Left lung (tissue), 10 donors: ENCODE results near the gene CDKN2AIPNL. TPM values are rescaled to one million over a fixed set of nuclear protein-coding genes. Genes with fewer than 3 reads are reported as not detected.
"Not testable (repeated sequence)": the region's sequence is repeated elsewhere in the genome, so short reads cannot be mapped to it uniquely, and the experiment has no call there.

Source experiments
- ATAC-seq: fragments of 200-7000 bp; cut with Tn5 transposase; one replicate; pipeline ENCODE4 v1.9.1; 2020; ENCODE audit warnings: moderate library complexity
- DNase-seq, 4 donors: peaks; one replicate each; pipeline ENCODE4 v3.0.0-alpha.2; 2013 to 2020
- H3K27ac ChIP-seq, 2 donors: fragments of 200-600 bp; sonication (generic) in 1 of 2; one replicate each; pipeline versions ENCODE4 v1.5.0 to v1.8.0; 2020 to 2021
- H3K27me3 ChIP-seq, 2 donors: fragments of 200-600 bp; sonication (generic) in 1 of 2; one replicate each; pipeline versions ENCODE4 v1.5.0 to v1.8.0; 2020 to 2021
- H3K36me3 ChIP-seq, 2 donors: fragments of 200-600 bp; sonication (generic) in 1 of 2; one replicate each; pipeline versions ENCODE4 v1.5.0 to v1.8.0; 2020 to 2021
- H3K4me1 ChIP-seq, 2 donors: fragments of 200-600 bp; one replicate each; pipeline ENCODE4 v1.8.0; 2021
- H3K4me3 ChIP-seq, 2 donors: fragments of 200-600 bp; sonication (generic) in 1 of 2; one replicate each; pipeline versions ENCODE4 v1.5.0 to v1.8.0; 2020 to 2021; ENCODE audit warnings: mild to moderate bottlenecking in 1 of 2
- H3K9me3 ChIP-seq, 2 donors: fragments of 200-600 bp; sonication (generic) in 1 of 2; one replicate each; pipeline versions ENCODE4 v1.5.0 to v1.8.0; 2020 to 2021
- CTCF ChIP-seq, 2 donors: fragments of 200-600 bp; sonication (generic) in 1 of 2; IDR thresholded peaks; one replicate each; pipeline versions ENCODE4 v1.5.0 to v1.8.0; 2021; ENCODE audit warnings: antibody characterized with exemption in 2 of 2
- intact Hi-C, 2 donors: fragments of 100-400 bp; cut with DNase I; formaldehyde crosslinking; loops; one replicate each; pipeline versions ENCODE4 v1.11.2 to v1.14.2; 2022
- polyA plus RNA-seq, 6 donors: library from polyadenylated mRNA; unstranded; fragments of 120-200 nt; gene quantifications; one replicate each; pipeline ENCODE4 v1.2.1, GENCODE V29; 2013; ENCODE audit not compliant: insufficient read length in 6 of 6
- total RNA-seq, 2 donors: library from RNA; stranded (reverse); fragmentation: NEBNext Ultra II Directional; extraction: Animal tissue kit (Norgen Biotek cat#: 25700); gene quantifications; one replicate each; pipeline ENCODE4 v1.2.1, GENCODE V29; 2021
- donor health status: DM: no; HTN: yes; CAD: no.
- donor health status: DM: no; HTN: no; CAD: no.

The CDKN2AIPNL gene
- total and polyA plus RNA-seq, 8 donors = 15.5 to 30.8 (median 26.6) TPM

- DNase-seq (no peak), ATAC-seq (no peak)
- no peaks in the 10 kb centered on the region for H3K36me3 ChIP-seq
- H3K4me1 ChIP-seq = no peaks in the 10 kb centered on the region
- no peak for TF ChIP-seq CTCF (IDR thresholded peaks at IDR 0.05)
- peaks cover 0 to 7% of the 10 kb centered on the region in 2 donors for H3K9me3 ChIP-seq
- no peak overlapping the region for H3K4me3 ChIP-seq
- no peak overlapping the region for H3K27ac ChIP-seq
- H3K27me3 ChIP-seq = no peaks in the 10 kb centered on the region
- intact Hi-C loops = no loop called here
These were observed 11.7 kb upstream of the CDKN2AIPNL start for GRCh38 chr5:134423376-134423775.

GRCh38 chr5:134422791-134423365 is 11.2 kb upstream of the CDKN2AIPNL start:
- no peak overlapping the region for H3K27ac ChIP-seq
- intact Hi-C loops = no loop called here
- no peaks in the 10 kb centered on the region for H3K36me3 ChIP-seq
- no peak overlapping the region for H3K4me3 ChIP-seq
- ATAC-seq (no peak), DNase-seq (no peak)
- TF ChIP-seq CTCF (IDR thresholded peaks at IDR 0.05) = no peak
- no peaks in the 10 kb centered on the region for H3K4me1 ChIP-seq
- H3K27me3 ChIP-seq = no peaks in the 10 kb centered on the region
- H3K9me3 ChIP-seq = peaks cover 0 to 7% of the 10 kb centered on the region in 2 donors

- H3K27me3 ChIP-seq, intact Hi-C loops, H3K4me3 ChIP-seq, H3K4me1 ChIP-seq, H3K27ac ChIP-seq, ATAC-seq, DNase-seq, H3K9me3 ChIP-seq, H3K36me3 ChIP-seq: not testable (repeated sequence)
These were observed 9.4 kb upstream of the CDKN2AIPNL start for GRCh38 chr5:134421038-134421437.

GRCh38 chr5:134420343-134420742 is 8.7 kb upstream of the CDKN2AIPNL start:
- intact Hi-C loops = no loop called here
- ATAC-seq = no peak
- no peak overlapping the region for H3K27ac ChIP-seq

GRCh38 chr5:134418958-134419357 is 7.3 kb upstream of the CDKN2AIPNL start:
- H3K4me1 ChIP-seq = no peaks in the 10 kb centered on the region
- no peak for DNase-seq
- no peak for TF ChIP-seq CTCF (IDR thresholded peaks at IDR 0.05)
- H3K4me3 ChIP-seq = no peak overlapping the region
- H3K9me3 ChIP-seq = peaks cover 0 to 7% of the 10 kb centered on the region in 2 donors
- intact Hi-C loops = loop anchor here in 1 of 2 donors (10.0 kb wide), 1 partner anchor 106 kb away; the partner anchor contains the start of gene JADE2
- no peak for ATAC-seq
- H3K27me3 ChIP-seq = no peaks in the 10 kb centered on the region
- H3K36me3 ChIP-seq = no peaks in the 10 kb centered on the region
- no peak overlapping the region for H3K27ac ChIP-seq

More at GRCh38 chr5:134420343-134420742, 8.7 kb upstream of the CDKN2AIPNL start:
- peaks cover 0 to 7% of the 10 kb centered on the region in 2 donors for H3K9me3 ChIP-seq
- no peak for TF ChIP-seq CTCF (IDR thresholded peaks at IDR 0.05)
- H3K4me3 ChIP-seq = no peak overlapping the region
- no peaks in the 10 kb centered on the region for H3K4me1 ChIP-seq
- no peak for DNase-seq
- no peaks in the 10 kb centered on the region for H3K27me3 ChIP-seq
- no peaks in the 10 kb centered on the region for H3K36me3 ChIP-seq

- intact Hi-C loops = loop anchor here in 1 of 2 donors (10.0 kb wide), 1 partner anchor 107 kb away; the partner anchor contains the start of gene JADE2
- H3K27me3 ChIP-seq = no peaks in the 10 kb centered on the region
- DNase-seq = no peak
- no peak overlapping the region for H3K27ac ChIP-seq
- no peak overlapping the region for H3K4me3 ChIP-seq
- ATAC-seq = no peak
- TF ChIP-seq CTCF (IDR thresholded peaks at IDR 0.05) = no peak
- H3K9me3 ChIP-seq = peaks cover 0 to 7% of the 10 kb centered on the region in 2 donors
- H3K36me3 ChIP-seq = no peaks in the 10 kb centered on the region
- peaks cover 0 to 2% of the 10 kb centered on the region in 2 donors for H3K4me1 ChIP-seq
These were observed 6.0 kb upstream of the CDKN2AIPNL start for GRCh38 chr5:134417707-134418106.
